H9 (cell line): ENCODE measurements around the gene CTAGE1. TPM values are rescaled to one million over a fixed set of nuclear protein-coding genes. Genes with fewer than 3 reads are reported as not detected.

ENCODE experiments used
- DNase-seq: peaks from one replicate; pipeline ENCODE4 v3.0.0-alpha.2; 2017
- H2AFZ ChIP-seq: one replicate; pipeline ENCODE4 v1.6.1; 2013; ENCODE audit warnings: mild to moderate bottlenecking, low read length, control low read depth, moderate library complexity
- H2AK5ac ChIP-seq: 2 replicates; pipeline ENCODE4 v1.6.1; 2013; ENCODE audit warnings: low read length, control low read depth, mixed read lengths; ENCODE audit not compliant: insufficient read length
- H2BK120ac ChIP-seq: one replicate; pipeline ENCODE4 v1.6.1; 2013; ENCODE audit warnings: low read depth, mild to moderate bottlenecking, low read length, control low read depth, inconsistent platforms; ENCODE audit not compliant: poor library complexity, severe bottlenecking
- H2BK12ac ChIP-seq: 2 replicates; pipeline ENCODE4 v1.6.1; 2013; ENCODE audit warnings: low read length, control low read depth, mixed read lengths, low read depth; ENCODE audit not compliant: insufficient read length
- H2BK15ac ChIP-seq: 2 replicates; pipeline ENCODE4 v1.6.1; 2013; ENCODE audit warnings: low read depth, low read length, control low read depth
- H2BK20ac ChIP-seq: one replicate; pipeline ENCODE4 v1.6.1; 2013; ENCODE audit warnings: low read depth, mild to moderate bottlenecking, low read length, control low read depth, inconsistent platforms; ENCODE audit not compliant: poor library complexity, severe bottlenecking
- H2BK5ac ChIP-seq: 2 replicates; pipeline ENCODE4 v1.6.1; 2013; ENCODE audit warnings: low read length, control low read depth, mixed read lengths; ENCODE audit not compliant: insufficient read length
- H3K14ac ChIP-seq: 2 replicates; pipeline ENCODE4 v1.6.1; 2013; ENCODE audit warnings: low read length, control low read depth; ENCODE audit not compliant: insufficient read depth
- H3K18ac ChIP-seq: 2 replicates; pipeline ENCODE4 v1.6.1; 2013; ENCODE audit warnings: low read depth, mild to moderate bottlenecking, mixed read lengths, low read length, control low read depth; ENCODE audit not compliant: insufficient read length
- H3K23ac ChIP-seq: 2 replicates; pipeline ENCODE4 v1.6.1; 2013; ENCODE audit warnings: low read length, control low read depth, mixed read lengths, low read depth; ENCODE audit not compliant: insufficient read length
- H3K23me2 ChIP-seq: 2 replicates; pipeline ENCODE4 v1.6.1; 2013; ENCODE audit warnings: low read depth, mild to moderate bottlenecking, mixed read lengths, low read length, control low read depth; ENCODE audit not compliant: insufficient read length, poor library complexity, severe bottlenecking
- H3K27ac ChIP-seq: 2 replicates; pipeline ENCODE4 v1.5.1; 2013; ENCODE audit warnings: low read length, control low read depth, mixed read lengths, low read depth; ENCODE audit not compliant: insufficient read length
- H3K27me3 ChIP-seq: 2 replicates; pipeline ENCODE4 v1.6.1; 2013; ENCODE audit warnings: low read length, control low read depth, inconsistent platforms; ENCODE audit not compliant: insufficient read depth
- H3K4ac ChIP-seq: 2 replicates; pipeline ENCODE4 v1.6.1; 2013; ENCODE audit warnings: low read depth, mild to moderate bottlenecking, control low read depth, inconsistent platforms, low read length, moderate library complexity
- H3K4me1 ChIP-seq: 2 replicates; pipeline ENCODE4 v1.6.1; 2013; ENCODE audit warnings: low read length, control low read depth, inconsistent platforms; ENCODE audit not compliant: insufficient read depth
- H3K4me2 ChIP-seq: 2 replicates; pipeline ENCODE4 v1.6.1; 2013; ENCODE audit warnings: low read length, control low read depth, mixed read lengths; ENCODE audit not compliant: insufficient read length, insufficient read depth
- H3K56ac ChIP-seq: 2 replicates; pipeline ENCODE4 v1.6.1; 2013; ENCODE audit warnings: low read depth, mild to moderate bottlenecking, mixed read lengths, low read length, control low read depth; ENCODE audit not compliant: insufficient read length
- H3K79me1 ChIP-seq: 2 replicates; pipeline ENCODE4 v1.6.1; 2013; ENCODE audit warnings: low read depth, mild to moderate bottlenecking, moderate library complexity, low read length, control low read depth, inconsistent platforms; ENCODE audit not compliant: insufficient read depth, poor library complexity, severe bottlenecking
- H3K79me2 ChIP-seq: 2 replicates; pipeline ENCODE4 v1.6.1; 2013; ENCODE audit warnings: low read length, control low read depth, inconsistent platforms; ENCODE audit not compliant: insufficient read depth
- H3K9ac ChIP-seq: 2 replicates; pipeline ENCODE4 v1.6.1; 2013; ENCODE audit warnings: low read length, control low read depth, mixed read lengths; ENCODE audit not compliant: insufficient read length; ENCODE audit errors: extremely low read depth
- H3K9me3 ChIP-seq: one replicate; pipeline ENCODE4 v1.6.1; 2013; ENCODE audit warnings: low read depth, low read length, inconsistent platforms; ENCODE audit not compliant: control insufficient read depth
- H3T11ph ChIP-seq: one replicate; pipeline ENCODE4 v1.6.1; 2013; ENCODE audit warnings: mild to moderate bottlenecking, low read length, control low read depth, inconsistent platforms
- H4K20me1 ChIP-seq: one replicate; pipeline ENCODE4 v1.6.1; 2013; ENCODE audit not compliant: control insufficient read depth, insufficient read length, insufficient read depth
- H4K5ac ChIP-seq: 2 replicates; pipeline ENCODE4 v1.6.1; 2013; ENCODE audit warnings: low read depth, mild to moderate bottlenecking, mixed read lengths, low read length, control low read depth; ENCODE audit not compliant: insufficient read length
- H4K8ac ChIP-seq: replicated peaks from 2 replicates; pipeline ENCODE4 v1.6.1; 2013; ENCODE audit warnings: low read length, control low read depth, mixed read lengths, low read depth; ENCODE audit not compliant: insufficient read length
- H4K91ac ChIP-seq: 2 replicates; pipeline ENCODE4 v1.6.1; 2013; ENCODE audit warnings: low read depth, mild to moderate bottlenecking, moderate library complexity, mixed read lengths, low read length, control low read depth; ENCODE audit not compliant: insufficient read length
- H3K27ac Mint-ChIP-seq, 3 experiments: 2 replicates in 2 of 3; 3 replicates in 1 of 3; pipeline ENCODE4 v1.8.0; 2020 to 2021; ENCODE audit warnings: mixed read lengths in 3 of 3, mild to moderate bottlenecking in 1 of 3, moderate library complexity in 1 of 3
- H3K27me3 Mint-ChIP-seq: 2 replicates; pipeline ENCODE4 v1.8.0; 2021; ENCODE audit warnings: low read depth, mild to moderate bottlenecking, moderate library complexity, mixed read lengths
- H3K36me3 Mint-ChIP-seq, 3 experiments: 2 replicates in 2 of 3; 3 replicates in 1 of 3; pipeline ENCODE4 v1.8.0; 2020 to 2021; ENCODE audit warnings: low read depth in 3 of 3, mixed read lengths in 3 of 3; ENCODE audit not compliant: insufficient read depth in 1 of 3
- H3K4me1 Mint-ChIP-seq, 2 experiments: 2 replicates each; pipeline ENCODE4 v1.8.0; 2020; ENCODE audit warnings: mixed read lengths in 2 of 2
- H3K4me3 Mint-ChIP-seq, 2 experiments: 2 replicates in 1 of 2; 3 replicates in 1 of 2; pipeline ENCODE4 v1.8.0; 2020 to 2021; ENCODE audit warnings: mild to moderate bottlenecking in 2 of 2, mixed read lengths in 2 of 2, moderate library complexity in 1 of 2
- H3K9me3 Mint-ChIP-seq, 2 experiments: 2 replicates in 1 of 2; 3 replicates in 1 of 2; pipeline ENCODE4 v1.8.0; 2020; ENCODE audit warnings: mild to moderate bottlenecking in 2 of 2, mixed read lengths in 2 of 2, moderate library complexity in 1 of 2
- CTCF ChIP-seq: fragments of 200-600 bp; sonication (generic); conservative IDR thresholded peaks from 3 replicates; pipeline ENCODE4 v1.8.0; 2021; ENCODE audit warnings: antibody characterized with exemption, mild to moderate bottlenecking
- WGBS: extraction: QIAGEN DNeasy Blood & Tissue Kit; methylation state at CpG from one replicate; pipeline ENCODE4 v1.1.7; 2013; ENCODE audit warnings: missing lambda C conversion rate, low lambda C conversion rate, mixed read lengths; ENCODE audit not compliant: insufficient read length; ENCODE audit errors: extremely low coverage; 5-methylcytosine and 5-hydroxymethylcytosine counted together
- total RNA-seq: library from RNA; stranded (reverse); gene quantifications from 2 replicates; pipeline ENCODE4 v1.2.1, GENCODE V29; 2021

The CTAGE1 gene
- total RNA-seq, 1 experiment from 2014 or later = not detected

GRCh38 chr18:22465859-22466457 is 48.2 kb upstream of the CTAGE1 start:
- no peak overlapping the region for H4K91ac ChIP-seq
- no peak overlapping the region for H2BK15ac ChIP-seq
- H3K18ac ChIP-seq = no peak overlapping the region
- no peak overlapping the region for H2AFZ ChIP-seq
- Mint-ChIP-seq H3K27ac (no peak overlapping the region), H3K9me3 (peaks cover 0 to 3% of the 10 kb centered on the region in 2 experiments; a peak in 3 of 5 replicates), H3K4me3 (no peak overlapping the region), H3K36me3 (peaks cover 0 to 4% (median 0%) of the 10 kb centered on the region in 3 experiments; a peak in 1 of 7 replicates), H3K4me1 (peaks cover 23 to 25% of the 10 kb centered on the region in 2 experiments), H3K27me3 (peaks cover 5% of the 10 kb centered on the region; the same call in 1 of the 2 replicates)
- no peak overlapping the region for H3K4me2 ChIP-seq
- H3T11ph ChIP-seq = no peak overlapping the region
- no peak overlapping the region for H4K8ac ChIP-seq
- no peak overlapping the region for H3K23ac ChIP-seq
- H3K79me1 ChIP-seq = no peaks in the 10 kb centered on the region
- no peaks in the 10 kb centered on the region for H3K23me2 ChIP-seq
- H3K9ac ChIP-seq = no peak overlapping the region
- no peak overlapping the region for H2BK12ac ChIP-seq
- no peak overlapping the region for H3K4ac ChIP-seq
- TF ChIP-seq CTCF = no peak
- H2BK120ac ChIP-seq = no peak overlapping the region
- H3K56ac ChIP-seq = no peak overlapping the region
- no CpG with 5 or more reads among the region's 3 CpGs for WGBS
- no peak overlapping the region for H3K27ac ChIP-seq
- no peaks in the 10 kb centered on the region for H4K20me1 ChIP-seq
- H3K27me3 ChIP-seq = no peaks in the 10 kb centered on the region
- no peak overlapping the region for H2AK5ac ChIP-seq
- no peak overlapping the region for H2BK5ac ChIP-seq
- H3K4me1 ChIP-seq = no peaks in the 10 kb centered on the region; the same call in 1 of the 2 replicates
- no peak overlapping the region for H3K14ac ChIP-seq
- H3K9me3 ChIP-seq = no peaks in the 10 kb centered on the region
- no peak overlapping the region for H2BK20ac ChIP-seq
- H4K5ac ChIP-seq = no peak overlapping the region
- no peak for DNase-seq
- no peaks in the 10 kb centered on the region for H3K79me2 ChIP-seq
